Retinal pigment epithelial cell (primary cell): Measurements from ENCODE around the gene SEC22B.
"Not testable (repeated sequence)": the region's sequence is repeated elsewhere in the genome, so short reads cannot be mapped to it uniquely, and the experiment has no call there.

ENCODE experiments used
- DNase-seq: peaks from one replicate; pipeline ENCODE4 v3.0.0-alpha.2; 2010; ENCODE audit warnings: low read depth
- H3K4me3 ChIP-seq: 2 replicates; pipeline ENCODE4 v1.5.1; 2011; ENCODE audit warnings: mild to moderate bottlenecking, low read length, control low read depth, moderate library complexity

The SEC22B gene

DNA sequence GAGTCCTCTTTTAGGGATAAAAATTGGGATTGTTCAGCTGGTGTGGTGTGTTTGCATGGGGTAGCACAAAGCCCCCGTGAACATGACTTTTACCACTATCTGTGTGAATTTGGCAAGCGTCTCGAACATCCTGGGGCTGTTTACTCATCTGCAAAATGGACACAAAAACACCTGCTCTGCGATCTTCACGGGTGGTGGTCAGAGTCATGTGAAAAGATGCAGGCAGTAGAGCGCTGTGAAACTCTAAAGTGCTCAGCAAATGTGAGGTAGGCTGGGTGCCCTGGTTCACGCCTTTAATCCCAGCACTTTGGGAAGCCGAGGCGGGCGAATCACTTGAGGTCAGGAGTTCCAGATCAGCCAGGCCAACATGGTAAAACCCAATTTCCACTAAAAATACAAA lies 67.1 kb downstream of the SEC22B start:
- H3K4me3 ChIP-seq, DNase-seq: not testable (repeated sequence)

DNA sequence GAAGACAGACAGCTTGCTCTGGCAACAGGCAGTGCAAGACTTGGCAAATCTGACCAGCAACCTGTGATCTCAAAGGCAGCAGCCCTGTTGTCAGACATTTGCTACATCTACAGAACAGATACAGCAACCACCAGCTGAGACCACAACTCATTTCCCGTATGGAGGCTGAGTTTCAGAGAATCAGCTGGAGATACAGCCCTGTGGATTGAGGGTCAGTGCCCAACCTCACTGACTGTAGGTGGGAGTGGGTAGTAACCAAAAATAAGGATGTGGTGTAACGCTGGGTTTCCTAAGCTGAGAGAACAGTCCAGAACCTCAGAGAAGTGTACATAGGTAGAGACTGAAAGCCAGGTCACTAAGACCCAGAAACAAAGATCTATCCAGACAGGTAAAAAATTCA lies 71.0 kb downstream of the SEC22B start:
- not testable (repeated sequence) for DNase-seq, H3K4me3 ChIP-seq

DNA sequence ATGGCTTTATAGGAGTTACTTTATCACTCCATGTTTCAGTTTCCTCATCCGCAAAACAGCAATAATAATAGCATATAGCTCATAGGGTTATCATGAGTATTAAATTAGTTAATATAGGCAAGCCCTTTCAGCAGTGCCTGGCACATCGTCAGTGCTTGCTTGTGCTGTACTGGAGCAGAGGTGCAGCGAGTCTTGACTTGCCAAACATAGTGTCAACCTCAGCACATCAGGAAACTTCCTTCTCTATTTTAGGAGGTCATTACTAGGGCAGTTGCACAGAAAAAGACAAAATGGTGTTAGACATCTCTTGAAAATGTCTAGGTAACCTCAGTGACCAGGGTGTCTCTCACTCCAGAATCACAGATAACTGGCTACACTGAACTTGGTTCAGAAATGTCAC lies 72.6 kb downstream of the SEC22B start:
- not testable (repeated sequence) for H3K4me3 ChIP-seq

GRCh38 chr1:120101593-120101992 lies 74.7 kb downstream of the SEC22B start:
- DNase-seq, H3K4me3 ChIP-seq: not testable (repeated sequence)

More for the DNA sequence above, 72.6 kb downstream of the SEC22B start:
- not testable (repeated sequence) for DNase-seq
